ENCODE data around the gene SNRPD3.
A peak's percentile ranks its signal among the peaks of the same experiment; 100 is the strongest.
"Not testable (repeated sequence)": the region's sequence is repeated elsewhere in the genome, so short reads cannot be mapped to it uniquely, and the experiment has no call there.

SNRPD3 gene

DNA sequence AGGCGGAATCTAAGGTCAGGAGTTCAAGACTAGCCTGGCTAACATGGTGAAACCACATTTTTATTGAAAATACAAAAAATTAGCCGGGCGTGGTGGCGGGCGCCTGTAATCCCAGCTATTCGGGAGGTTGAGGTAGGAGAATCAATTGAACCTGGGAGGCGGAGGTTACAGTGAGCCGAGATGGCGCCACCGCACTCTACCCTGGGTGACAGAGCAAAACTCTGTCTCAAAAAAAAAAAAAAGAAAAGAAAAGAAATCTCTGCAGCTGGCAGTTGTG is 37.7 kb downstream of the SNRPD3 start:
- not testable (repeated sequence) for H3K4me1 ChIP-seq (ENCODE audit: insufficient read depth, low read length); H3K36me3 ChIP-seq (ENCODE audit: insufficient read depth, low read length); H3K27me3 ChIP-seq (ENCODE audit: insufficient read depth, low read length); H3K9me3 ChIP-seq (ENCODE audit: low read length)
- Histone ChIP-seq H3K4me3 (ENCODE audit: low read length) (peak overlapping the region; percentile 85), H2AFZ (ENCODE audit: low read depth, low read length) (peak overlapping the region; percentile 92)

- peaks cover 10% of the 10 kb centered on the region for H3K4me1 ChIP-seq (ENCODE audit: insufficient read depth, low read length)
- H3K27me3 ChIP-seq (ENCODE audit: insufficient read depth, low read length), result no peaks in the 10 kb centered on the region
- no peaks in the 10 kb centered on the region for H3K36me3 ChIP-seq (ENCODE audit: insufficient read depth, low read length)
- H2AFZ ChIP-seq (ENCODE audit: low read depth, low read length), result no peak overlapping the region
- no peaks in the 10 kb centered on the region for H3K9me3 ChIP-seq (ENCODE audit: low read length)
- no peak overlapping the region for H3K4me3 ChIP-seq (ENCODE audit: low read length)
Observed at GRCh38 chr22:24593836-24594568, 38.2 kb downstream of the SNRPD3 start.

- Histone ChIP-seq H3K36me3 (ENCODE audit: insufficient read depth, low read length) (no peaks in the 10 kb centered on the region), H3K27me3 (ENCODE audit: insufficient read depth, low read length) (no peaks in the 10 kb centered on the region), H3K4me3 (ENCODE audit: low read length) (no peak overlapping the region), H3K4me1 (ENCODE audit: insufficient read depth, low read length) (peaks cover 10% of the 10 kb centered on the region), H3K9me3 (ENCODE audit: low read length) (no peaks in the 10 kb centered on the region), H2AFZ (ENCODE audit: low read depth, low read length) (no peak overlapping the region)
Observed at GRCh38 chr22:24594569-24595120, 38.8 kb downstream of the SNRPD3 start.

DNA sequence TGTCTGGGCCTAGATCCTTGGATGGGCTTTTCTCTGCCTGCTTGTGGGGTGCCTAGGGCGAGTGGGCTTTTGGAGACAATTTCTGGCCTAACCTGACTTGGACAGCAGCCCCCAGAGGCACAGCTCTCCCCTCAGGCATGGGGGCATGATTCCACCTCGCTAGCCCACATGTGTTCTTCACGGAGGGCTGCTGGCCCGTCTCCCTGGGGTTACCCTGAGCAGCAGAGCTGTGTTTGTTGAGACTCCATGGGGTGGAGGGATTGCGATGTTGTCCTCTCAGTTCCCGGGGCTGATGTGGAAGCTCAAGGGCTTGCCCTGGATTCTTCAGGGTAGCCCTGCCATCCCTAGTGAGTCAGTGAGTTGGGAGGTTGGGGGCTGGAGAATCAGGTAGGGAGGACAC is 39.4 kb downstream of the SNRPD3 start:
- Histone ChIP-seq H3K4me3 (ENCODE audit: low read length) (no peak overlapping the region), H3K9me3 (ENCODE audit: low read length) (no peaks in the 10 kb centered on the region), H3K27me3 (ENCODE audit: insufficient read depth, low read length) (no peaks in the 10 kb centered on the region), H3K36me3 (ENCODE audit: insufficient read depth, low read length) (no peaks in the 10 kb centered on the region), H2AFZ (ENCODE audit: low read depth, low read length) (no peak overlapping the region), H3K4me1 (ENCODE audit: insufficient read depth, low read length) (peaks cover 10% of the 10 kb centered on the region)

DNA sequence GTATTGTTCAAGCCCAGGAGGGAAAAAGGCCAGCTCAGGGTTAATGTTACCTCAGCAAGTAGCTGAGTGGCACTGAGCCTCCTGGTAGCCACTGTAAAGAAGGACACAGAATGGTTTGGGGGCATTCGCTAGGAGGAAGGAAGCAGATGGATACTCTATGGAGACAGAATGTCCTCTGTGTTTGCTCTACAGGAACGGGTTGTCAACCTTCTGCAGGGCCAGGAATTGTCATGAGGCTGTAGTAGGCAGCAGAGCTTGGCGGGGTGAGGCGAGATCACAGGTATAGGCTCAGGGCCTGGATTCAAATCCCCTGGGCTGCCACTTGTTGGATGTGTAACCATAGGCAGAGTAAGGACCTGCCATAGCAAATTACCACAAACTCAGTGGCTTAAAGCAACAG is 40.1 kb downstream of the SNRPD3 start:
- peaks cover 10% of the 10 kb centered on the region for H3K4me1 ChIP-seq (ENCODE audit: insufficient read depth, low read length)

GRCh38 chr22:24597076-24597475 is 41.3 kb downstream of the SNRPD3 start:
- H3K4me3 ChIP-seq (ENCODE audit: low read length); H3K4me1 ChIP-seq (ENCODE audit: insufficient read depth, low read length); H3K36me3 ChIP-seq (ENCODE audit: insufficient read depth, low read length); H2AFZ ChIP-seq (ENCODE audit: low read depth, low read length); H3K27me3 ChIP-seq (ENCODE audit: insufficient read depth, low read length); H3K9me3 ChIP-seq (ENCODE audit: low read length): not testable (repeated sequence)

More for the DNA sequence above, 40.1 kb downstream of the SNRPD3 start:
- Histone ChIP-seq H3K9me3 (ENCODE audit: low read length) (no peaks in the 10 kb centered on the region), H3K4me3 (ENCODE audit: low read length) (no peak overlapping the region), H2AFZ (ENCODE audit: low read depth, low read length) (no peak overlapping the region), H3K36me3 (ENCODE audit: insufficient read depth, low read length) (no peaks in the 10 kb centered on the region), H3K27me3 (ENCODE audit: insufficient read depth, low read length) (no peaks in the 10 kb centered on the region)

GRCh38 chr22:24599514-24599913 is 43.7 kb downstream of the SNRPD3 start:
- no peak overlapping the region for H3K4me3 ChIP-seq (ENCODE audit: low read length)
- H3K27me3 ChIP-seq (ENCODE audit: insufficient read depth, low read length), result no peaks in the 10 kb centered on the region
- H3K36me3 ChIP-seq (ENCODE audit: insufficient read depth, low read length), result no peaks in the 10 kb centered on the region
- H3K9me3 ChIP-seq (ENCODE audit: low read length), result no peaks in the 10 kb centered on the region
- H3K4me1 ChIP-seq (ENCODE audit: insufficient read depth, low read length), result no peaks in the 10 kb centered on the region
- H2AFZ ChIP-seq (ENCODE audit: low read depth, low read length), result no peak overlapping the region

GRCh38 chr22:24599958-24600715 is 44.3 kb downstream of the SNRPD3 start:
- not testable (repeated sequence) for H3K27me3 ChIP-seq (ENCODE audit: insufficient read depth, low read length); H2AFZ ChIP-seq (ENCODE audit: low read depth, low read length); H3K4me1 ChIP-seq (ENCODE audit: insufficient read depth, low read length); H3K9me3 ChIP-seq (ENCODE audit: low read length); H3K36me3 ChIP-seq (ENCODE audit: insufficient read depth, low read length); H3K4me3 ChIP-seq (ENCODE audit: low read length)

DNA sequence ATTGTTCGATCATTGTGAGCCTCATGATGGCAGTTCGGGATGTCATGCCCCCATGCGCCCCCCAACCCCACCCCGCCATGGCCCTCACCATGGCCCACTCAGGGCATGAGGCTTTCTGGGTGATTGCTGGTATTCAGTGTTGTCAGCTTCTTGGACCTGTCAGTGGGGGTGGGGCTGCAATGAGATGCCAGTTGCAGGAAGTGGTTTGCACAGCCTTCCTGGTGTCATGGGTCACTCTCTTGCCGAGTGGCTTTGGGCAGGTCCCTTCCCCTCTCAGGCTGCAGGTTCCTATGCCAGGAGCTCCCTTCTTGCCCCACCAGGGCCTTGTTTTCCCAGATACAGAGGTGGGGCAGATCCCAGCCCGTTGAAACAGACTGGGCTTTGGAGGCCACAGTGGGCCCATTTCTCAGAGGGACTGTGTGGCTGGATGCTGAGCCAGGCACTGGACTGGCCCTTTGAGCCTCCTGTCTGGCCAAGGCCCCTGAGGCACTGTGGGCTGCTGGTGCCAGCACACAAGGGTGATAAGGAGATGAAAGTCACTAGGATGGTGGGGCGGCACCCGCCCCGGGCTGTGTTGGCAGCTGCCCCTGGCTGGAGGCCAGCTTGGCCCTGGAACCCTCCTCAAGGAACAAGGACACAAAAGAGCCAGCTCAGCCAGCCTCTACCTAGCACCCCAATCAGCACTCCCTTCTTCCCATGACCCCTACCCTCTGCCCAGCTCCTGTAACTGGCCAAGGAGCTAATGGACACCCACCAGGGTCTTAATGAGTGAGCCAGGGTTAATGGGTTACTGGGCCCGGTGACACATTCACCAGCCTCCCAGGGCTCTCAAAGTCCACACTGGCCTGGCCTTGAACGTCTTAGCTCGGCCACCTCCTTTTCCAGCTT is 45.7 kb downstream of the SNRPD3 start:
- Histone ChIP-seq H3K27me3 (ENCODE audit: insufficient read depth, low read length) (no peaks in the 10 kb centered on the region), H3K9me3 (ENCODE audit: low read length) (no peaks in the 10 kb centered on the region), H3K36me3 (ENCODE audit: insufficient read depth, low read length) (no peaks in the 10 kb centered on the region), H3K4me3 (ENCODE audit: low read length) (no peak overlapping the region), H2AFZ (ENCODE audit: low read depth, low read length) (no peak overlapping the region), H3K4me1 (ENCODE audit: insufficient read depth, low read length) (no peaks in the 10 kb centered on the region)

- H3K9me3 ChIP-seq (ENCODE audit: low read length); H3K4me1 ChIP-seq (ENCODE audit: insufficient read depth, low read length); H2AFZ ChIP-seq (ENCODE audit: low read depth, low read length); H3K36me3 ChIP-seq (ENCODE audit: insufficient read depth, low read length); H3K27me3 ChIP-seq (ENCODE audit: insufficient read depth, low read length); H3K4me3 ChIP-seq (ENCODE audit: low read length): not testable (repeated sequence)
Observed at GRCh38 chr22:24602105-24602749, 46.4 kb downstream of the SNRPD3 start.

DNA sequence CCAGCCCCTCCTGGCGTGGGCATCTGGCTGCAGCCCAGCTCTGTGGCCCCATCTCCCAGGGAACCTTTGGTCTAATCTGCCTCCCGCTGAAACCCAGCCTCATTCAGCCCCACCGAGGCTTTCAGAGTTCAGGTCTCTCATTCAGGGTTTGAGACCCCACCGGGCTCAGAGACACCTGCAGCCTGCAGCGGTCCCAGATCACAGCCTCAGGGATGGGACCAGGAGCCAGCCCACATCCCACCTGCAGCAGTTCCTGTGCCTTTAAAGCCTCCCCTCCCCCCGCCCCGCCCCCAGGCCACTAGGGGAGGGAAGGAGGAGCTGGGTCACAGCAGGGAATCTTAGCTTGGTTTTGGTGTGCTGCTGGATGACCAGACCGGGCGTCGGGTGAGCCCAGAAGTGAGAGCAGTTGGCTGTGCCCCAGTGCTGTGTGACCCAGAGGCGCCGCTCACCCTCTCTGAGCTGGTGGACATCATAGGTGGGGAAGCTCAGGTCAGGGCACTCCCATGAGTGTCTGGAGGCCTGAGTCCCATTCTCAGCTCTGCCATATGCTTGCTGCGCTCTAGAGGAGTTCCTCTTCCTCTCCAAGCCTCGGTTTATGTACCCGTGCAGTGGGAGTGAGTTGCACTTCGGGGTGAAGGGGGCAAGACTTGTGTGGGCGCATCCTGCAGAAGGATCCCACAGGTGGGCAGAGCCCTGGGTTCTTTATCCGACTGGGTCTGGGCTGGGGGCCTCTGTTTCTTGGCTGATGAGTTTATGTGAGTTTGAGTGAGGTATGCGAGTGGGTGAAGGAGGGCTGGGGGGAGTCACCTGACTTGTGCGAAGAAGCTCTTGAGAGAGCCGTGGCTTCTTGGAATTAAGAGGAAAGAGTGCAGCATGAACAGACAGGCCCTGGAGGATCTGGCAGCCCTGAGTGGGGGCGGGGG is 47.3 kb downstream of the SNRPD3 start, which contains the start of gene GGT1:
GGT1 (plus strand) TSS at position 347 of the 923 bp plus-strand sequence. CDS start 7,889 bp downstream, outside the sequence.
- not testable (repeated sequence) for H3K36me3 ChIP-seq (ENCODE audit: insufficient read depth, low read length); H3K27me3 ChIP-seq (ENCODE audit: insufficient read depth, low read length); H3K9me3 ChIP-seq (ENCODE audit: low read length); H3K4me3 ChIP-seq (ENCODE audit: low read length); H3K4me1 ChIP-seq (ENCODE audit: insufficient read depth, low read length); H2AFZ ChIP-seq (ENCODE audit: low read depth, low read length)
